A673 (cell line): ENCODE measurements around the gene REC114. TPM values are rescaled to one million over a fixed set of nuclear protein-coding genes. Genes with fewer than 3 reads are reported as not detected.

Experiments
- BruUV-seq: library from RNA; stranded (reverse); fragments of 400-500 nt; replicated peaks from 2 replicates; lab custom pipeline; 2021; lab: Mats Ljungman, UMichigan
- CTCF ChIA-PET: fragments of 300-600 bp; sonication (Branson Sonifier 250); formaldehyde crosslinking; loops from one replicate; lab custom pipeline; 2022; ENCODE audit warnings: antibody characterized with exemption; lab: Charles Lee
- POLR2A ChIA-PET: fragments of 300-600 bp; sonication (Branson Sonifier 250); formaldehyde crosslinking; loops from one replicate; lab custom pipeline; 2022; ENCODE audit warnings: antibody characterized with exemption; ENCODE audit not compliant: low non-redundant PET; lab: Charles Lee
- DNase-seq: peaks from one replicate; pipeline ENCODE4 v3.0.0-alpha.2; 2015; ENCODE audit warnings: low spot score
- H3K27ac ChIP-seq: fragments of 200-600 bp; sonication (generic); 2 replicates; pipeline ENCODE4 v1.5.1; 2016; ENCODE audit warnings: mixed run types, low read depth, mild to moderate bottlenecking, mixed read lengths, antibody characterized with exemption, low read length; ENCODE audit not compliant: poor library complexity, severe bottlenecking
- H3K27me3 ChIP-seq: fragments of 200-600 bp; sonication (generic); replicated peaks from 2 replicates; pipeline ENCODE4 v1.6.1; 2017; ENCODE audit warnings: mixed run types, low read depth, mild to moderate bottlenecking, mixed read lengths, antibody characterized with exemption, low read length; ENCODE audit not compliant: insufficient read depth, poor library complexity
- H3K36me3 ChIP-seq: fragments of 200-600 bp; sonication (generic); 2 replicates; pipeline ENCODE4 v1.6.1; 2016; ENCODE audit warnings: mixed run types, mild to moderate bottlenecking, mixed read lengths, antibody characterized with exemption, low read length; ENCODE audit not compliant: insufficient read depth, poor library complexity, severe bottlenecking
- H3K4me1 ChIP-seq: fragments of 200-600 bp; sonication (generic); 2 replicates; pipeline ENCODE4 v1.6.1; 2017; ENCODE audit warnings: mixed run types, mild to moderate bottlenecking, mixed read lengths, antibody characterized with exemption, low read length; ENCODE audit not compliant: insufficient read depth, poor library complexity, severe bottlenecking
- H3K4me3 ChIP-seq: fragments of 200-600 bp; sonication (generic); 2 replicates; pipeline ENCODE4 v1.5.1; 2016; ENCODE audit warnings: low read depth, mixed run types, mild to moderate bottlenecking, mixed read lengths, low read length; ENCODE audit not compliant: poor library complexity, severe bottlenecking
- H3K9me3 ChIP-seq: fragments of 200-600 bp; sonication (generic); 2 replicates; pipeline ENCODE4 v1.6.1; 2016; ENCODE audit warnings: mixed run types, low read depth, mild to moderate bottlenecking, mixed read lengths, antibody characterized with exemption, low read length; ENCODE audit not compliant: poor library complexity, severe bottlenecking
- CTCF ChIP-seq: fragments of 300-800, 200-600 bp; sonication (generic); conservative IDR thresholded peaks from 2 replicates; pipeline ENCODE4 v1.5.1; 2017; ENCODE audit warnings: low read depth, mild to moderate bottlenecking, antibody characterized with exemption, low read length, moderate library complexity, mixed read lengths
- EZH2 ChIP-seq: fragments of 200-600 bp; sonication (generic); IDR thresholded peaks from 2 replicates; pipeline ENCODE4 v1.6.1; 2017; ENCODE audit warnings: borderline replicate concordance, low read depth, mild to moderate bottlenecking, mixed read lengths, antibody characterized with exemption, low read length; ENCODE audit not compliant: poor library complexity, severe bottlenecking
- intact Hi-C: fragments of 100-400 bp; cut with micrococcal nuclease; formaldehyde crosslinking; loops from one replicate; pipeline ENCODE4 v1.10.0; 2022; ENCODE audit not compliant: unreplicated experiment
- total RNA-seq: library from RNA; stranded (reverse); gene quantifications from 2 replicates; pipeline ENCODE4 v1.2.3, GENCODE V29; 2021

The REC114 gene
- total RNA-seq, 1 experiment from 2014 or later: not detected

GRCh38 chr15:73593304-73594074 lies 150.5 kb downstream of the REC114 start:
- Histone ChIP-seq H3K9me3 (no peaks in the 10 kb centered on the region), H3K4me3 (no peak overlapping the region), H3K27ac (no peak overlapping the region), H3K36me3 (peaks cover 9% of the 10 kb centered on the region), H3K27me3 (no peaks in the 10 kb centered on the region), H3K4me1 (peaks cover 14% of the 10 kb centered on the region)
- ChIA-PET POLR2A (no interaction called here), CTCF (no interaction called here)
- TF ChIP-seq EZH2: no peak
- no peak for TF ChIP-seq CTCF
- peak; percentile 31 for DNase-seq
- intact Hi-C loops: no loop called here
- no TSS peak for BruUV-seq

GRCh38 chr15:73594109-73594508 lies 151.1 kb downstream of the REC114 start:
- TF ChIP-seq CTCF (no peak), EZH2 (no peak)
- no peak for DNase-seq
- ChIA-PET POLR2A (no interaction called here), CTCF (no interaction called here)
- H3K4me1 ChIP-seq: peaks cover 19% of the 10 kb centered on the region
- no peak overlapping the region for H3K27ac ChIP-seq
- no peaks in the 10 kb centered on the region for H3K9me3 ChIP-seq
- H3K36me3 ChIP-seq: peaks cover 3% of the 10 kb centered on the region
- BruUV-seq: no TSS peak
- intact Hi-C loops: no loop called here
- no peaks in the 10 kb centered on the region for H3K27me3 ChIP-seq
- H3K4me3 ChIP-seq: no peak overlapping the region

- TF ChIP-seq CTCF (no peak), EZH2 (no peak)
- BruUV-seq: no TSS peak
Observed at GRCh38 chr15:73596174-73596573, 153.2 kb downstream of the REC114 start.

More at GRCh38 chr15:73596174-73596573, 153.2 kb downstream of the REC114 start:
- ChIA-PET POLR2A (no interaction called here), CTCF (no interaction called here)
- Histone ChIP-seq H3K9me3 (no peaks in the 10 kb centered on the region), H3K4me1 (peaks cover 39% of the 10 kb centered on the region), H3K27me3 (no peaks in the 10 kb centered on the region), H3K4me3 (no peak overlapping the region), H3K36me3 (no peaks in the 10 kb centered on the region), H3K27ac (no peak overlapping the region)
- intact Hi-C loops: no loop called here
- DNase-seq: no peak
